H1 (cell line): ENCODE data around the gene RNF41. TPM values are rescaled to one million over a fixed set of nuclear protein-coding genes. Genes with fewer than 3 reads are reported as not detected.

Source experiments
- POU5F1 ChIP-seq: IDR thresholded peaks from 2 replicates; pipeline ENCODE4 v1.6.1; 2011; ENCODE audit warnings: low read depth, mild to moderate bottlenecking, low read length, moderate library complexity
- RAD21 ChIP-seq, 2 experiments: IDR thresholded peaks in 1 of 2; conservative IDR thresholded peaks in 1 of 2; 2 replicates each; pipeline ENCODE4 v1.6.1; 2011; ENCODE audit warnings: low read depth in 2 of 2, low read length in 2 of 2, improper control_type of control experiment in 1 of 2, inconsistent platforms in 1 of 2, mild to moderate bottlenecking in 1 of 2, moderate library complexity in 1 of 2
- polyA plus RNA-seq, 7 experiments: library from polyadenylated mRNA; depleted of rRNA in 3 of 7; stranded (reverse) in 5 of 7; unstranded in 2 of 7; fragments of >200 nt in 5 of 7; fragments of 200-250 nt in 2 of 7; gene quantifications; 1 replicate in 5 of 7; 2 replicates in 1 of 7; 4 replicates in 1 of 7; pipeline versions ENCODE4 v1.2.1 to v1.2.3, GENCODE V29; 2011 to 2013; ENCODE audit warnings: missing spikeins in 2 of 7, mixed read lengths in 2 of 7
- total RNA-seq: library from RNA; stranded (reverse); fragmentation: NEBNext Ultra II Directional; extraction: Animal tissue kit (Norgen Biotek cat#: 25700); gene quantifications from 2 replicates; pipeline ENCODE4 v1.2.1, GENCODE V29; 2021

The RNF41 gene
- total and polyA plus RNA-seq, 2 of the 8 experiments (the other 6 are each of a cell fraction or from before 2014, with no cell fraction given): 55.5 to 98.6 TPM

DNA sequence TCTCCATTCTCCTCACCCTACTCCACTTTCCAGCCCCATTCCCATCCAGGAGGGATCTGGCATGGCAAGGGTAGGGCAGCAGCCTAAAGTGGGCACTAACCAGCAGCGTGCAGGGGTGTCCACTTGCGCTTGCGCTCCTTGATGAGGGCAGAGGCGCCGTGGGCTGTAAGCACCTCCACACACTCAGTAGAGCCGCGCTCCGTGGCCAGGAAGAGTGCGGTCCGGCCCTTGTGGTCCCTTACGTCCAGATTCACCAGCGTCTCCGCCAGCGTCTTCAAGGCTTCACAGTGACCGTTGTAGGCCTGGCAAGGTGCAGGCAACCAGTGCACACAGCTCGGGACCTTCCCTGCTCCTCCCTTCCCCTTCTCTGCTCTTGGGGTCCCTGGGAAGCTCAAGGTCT is 26.2 kb upstream of the RNF41 start (continued):
- TF ChIP-seq POU5F1 (no peak), RAD21 (IDR thresholded peaks at IDR 0.05 in 1 of 2, conservative IDR thresholded peaks at IDR 0.05 in 1 of 2; ENCODE audit: low read depth in 2 of 2, low read length in 2 of 2) (no peak)
